Activated T-cell treated with anti-CD3 and anti-CD28 coated beads, Interleukin-2, amount 50 U/mL, for 1 hour (primary cell): ENCODE measurements around the gene PPP2R2B.
A peak's percentile ranks its signal among the peaks of the same experiment; 100 is the strongest.

ENCODE experiments used
- DNase-seq: peaks from one replicate; pipeline ENCODE4 v3.0.0-alpha.2; 2020

The PPP2R2B gene

GRCh38 chr5:146778795-146779194 lies 99.8 kb downstream of the PPP2R2B start:
- no peak for DNase-seq

GRCh38 chr5:146778261-146778660 lies 100.3 kb downstream of the PPP2R2B start:
- no peak for DNase-seq

GRCh38 chr5:146772881-146773466 lies 105.6 kb downstream of the PPP2R2B start:
- no peak for DNase-seq

GRCh38 chr5:146770980-146771379 lies 107.6 kb downstream of the PPP2R2B start:
- DNase-seq = no peak

GRCh38 chr5:146770546-146770945 lies 108.0 kb downstream of the PPP2R2B start:
- no peak for DNase-seq

GRCh38 chr5:146767534-146767933 lies 111.0 kb downstream of the PPP2R2B start:
- DNase-seq = no peak

- DNase-seq = no peak
These were observed 112.5 kb downstream of the PPP2R2B start for GRCh38 chr5:146766013-146766412.

GRCh38 chr5:146765089-146765832 lies 113.3 kb downstream of the PPP2R2B start:
- DNase-seq = no peak

GRCh38 chr5:146762830-146763229 lies 115.7 kb downstream of the PPP2R2B start:
- DNase-seq = no peak

GRCh38 chr5:146761811-146762210 lies 116.7 kb downstream of the PPP2R2B start:
- DNase-seq = no peak

- no peak for DNase-seq
These were observed 119.6 kb downstream of the PPP2R2B start for GRCh38 chr5:146758938-146759337.

GRCh38 chr5:146758076-146758475 lies 120.5 kb downstream of the PPP2R2B start:
- DNase-seq = no peak

GRCh38 chr5:146756546-146756945 lies 122.0 kb downstream of the PPP2R2B start:
- no peak for DNase-seq

GRCh38 chr5:146755793-146756192 lies 122.8 kb downstream of the PPP2R2B start:
- DNase-seq = no peak

GRCh38 chr5:146754621-146755020 lies 123.9 kb downstream of the PPP2R2B start:
- DNase-seq = no peak

GRCh38 chr5:146753641-146754040 lies 124.9 kb downstream of the PPP2R2B start:
- DNase-seq = no peak

- peak; percentile 25 for DNase-seq
These were observed 126.7 kb downstream of the PPP2R2B start for GRCh38 chr5:146751781-146752401.

GRCh38 chr5:146751054-146751453 lies 127.5 kb downstream of the PPP2R2B start:
- no peak for DNase-seq

- DNase-seq = no peak
These were observed 130.0 kb downstream of the PPP2R2B start for GRCh38 chr5:146748533-146748932.

GRCh38 chr5:146745931-146746577 lies 132.5 kb downstream of the PPP2R2B start:
- DNase-seq = no peak

- no peak for DNase-seq
These were observed 134.3 kb downstream of the PPP2R2B start for GRCh38 chr5:146744068-146744745.

- no peak for DNase-seq
These were observed 143.5 kb downstream of the PPP2R2B start for GRCh38 chr5:146734936-146735577.

GRCh38 chr5:146732962-146733361 lies 145.6 kb downstream of the PPP2R2B start:
- no peak for DNase-seq
